Activated naive CD8-positive, alpha-beta T cell treated with anti-CD3 and anti-CD28 coated beads, Interleukin-2, amount 10 ng/mL, durations not matched to agents 7 days and 5 days (primary cell): ENCODE measurements around the gene DISP3. TPM values are rescaled to one million over a fixed set of nuclear protein-coding genes. Genes with fewer than 3 reads are reported as not detected.

Experiments used
- ATAC-seq: fragments of 150-1000 bp; cut with Tn5 transposase; one replicate; pipeline ENCODE4 v1.10.0; 2021; ENCODE audit warnings: low read depth, moderate library complexity
- POLR2A ChIA-PET: fragments of 350-600 bp; sonication (Branson Sonifier 250); formaldehyde crosslinking; loops from one replicate; lab custom pipeline; 2021; ENCODE audit warnings: antibody characterized with exemption; lab: Charles Lee
- DNase-seq: peaks from one replicate; pipeline ENCODE4 v3.0.0; 2021
- H3K27ac Mint-ChIP-seq: one replicate; pipeline ENCODE4 v1.8.0; 2022; ENCODE audit warnings: mild to moderate bottlenecking, mixed read lengths
- H3K27me3 Mint-ChIP-seq: one replicate; pipeline ENCODE4 v1.8.0; 2022; ENCODE audit warnings: mild to moderate bottlenecking, moderate library complexity, mixed read lengths
- H3K36me3 Mint-ChIP-seq: one replicate; pipeline ENCODE4 v1.8.0; 2021; ENCODE audit warnings: mild to moderate bottlenecking, mixed read lengths
- H3K4me1 Mint-ChIP-seq: one replicate; pipeline ENCODE4 v1.8.0; 2021; ENCODE audit warnings: mixed read lengths
- H3K4me3 Mint-ChIP-seq: one replicate; pipeline ENCODE4 v1.8.0; 2022; ENCODE audit warnings: mild to moderate bottlenecking, moderate library complexity, mixed read lengths
- H3K9me3 Mint-ChIP-seq: one replicate; pipeline ENCODE4 v1.8.0; 2021; ENCODE audit warnings: mixed read lengths
- total RNA-seq, 2 experiments: library from RNA; stranded (reverse); gene quantifications; one replicate each; pipeline ENCODE4 v1.2.3, GENCODE V29; 2021

The DISP3 gene
- total RNA-seq, 2 experiments from 2014 or later = 0.44 to 0.60 TPM

DNA sequence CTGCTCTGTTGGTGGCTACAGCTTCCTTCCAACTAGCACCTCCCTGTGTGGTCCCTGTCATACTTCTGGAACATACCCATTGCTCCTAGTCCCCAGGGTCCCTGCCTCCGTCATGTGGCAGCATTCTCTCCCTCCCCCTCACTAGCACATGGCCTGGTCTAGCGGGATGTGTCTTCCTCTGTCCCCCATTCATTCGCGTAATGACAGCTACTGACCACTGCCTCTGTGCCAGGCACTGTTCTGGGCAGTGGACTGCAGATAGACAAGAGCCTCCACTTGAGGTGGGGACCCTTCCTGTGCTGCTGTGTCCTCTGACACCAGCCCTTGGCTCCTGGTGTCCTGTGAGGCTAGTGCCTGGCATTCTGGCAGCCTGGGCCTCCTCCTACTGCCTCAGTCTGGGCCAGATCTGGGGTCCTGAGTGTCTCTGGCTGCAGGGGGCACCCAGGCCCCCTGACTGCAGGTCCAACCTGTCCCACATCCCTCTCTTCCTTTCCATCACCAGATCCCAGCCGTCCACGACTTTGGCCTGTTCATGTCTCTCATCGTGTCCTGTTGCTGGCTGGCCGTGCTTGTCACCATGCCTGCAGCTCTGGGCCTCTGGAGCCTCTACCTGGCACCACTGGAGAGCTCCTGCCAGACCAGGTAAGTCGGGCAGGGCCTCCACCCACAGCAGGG lies 38.1 kb downstream of the DISP3 start:
- H3K27me3 Mint-ChIP-seq = peaks cover 2% of the 10 kb centered on the region
- no peak for ATAC-seq
- peak; percentile 15 for DNase-seq
- POLR2A ChIA-PET = no interaction called here
- no peaks in the 10 kb centered on the region for H3K4me1 Mint-ChIP-seq
- peaks cover 1% of the 10 kb centered on the region for H3K9me3 Mint-ChIP-seq
- H3K4me3 Mint-ChIP-seq = no peak overlapping the region
- H3K36me3 Mint-ChIP-seq = no peaks in the 10 kb centered on the region
- no peak overlapping the region for H3K27ac Mint-ChIP-seq

GRCh38 chr1:11518016-11518701 lies 39.2 kb downstream of the DISP3 start:
- Mint-ChIP-seq H3K27ac (no peak overlapping the region), H3K4me3 (no peak overlapping the region), H3K36me3 (no peaks in the 10 kb centered on the region), H3K9me3 (no peaks in the 10 kb centered on the region), H3K4me1 (no peaks in the 10 kb centered on the region), H3K27me3 (no peaks in the 10 kb centered on the region)
- POLR2A ChIA-PET = no interaction called here
- ATAC-seq = no peak
- peak; percentile 15 for DNase-seq

DNA sequence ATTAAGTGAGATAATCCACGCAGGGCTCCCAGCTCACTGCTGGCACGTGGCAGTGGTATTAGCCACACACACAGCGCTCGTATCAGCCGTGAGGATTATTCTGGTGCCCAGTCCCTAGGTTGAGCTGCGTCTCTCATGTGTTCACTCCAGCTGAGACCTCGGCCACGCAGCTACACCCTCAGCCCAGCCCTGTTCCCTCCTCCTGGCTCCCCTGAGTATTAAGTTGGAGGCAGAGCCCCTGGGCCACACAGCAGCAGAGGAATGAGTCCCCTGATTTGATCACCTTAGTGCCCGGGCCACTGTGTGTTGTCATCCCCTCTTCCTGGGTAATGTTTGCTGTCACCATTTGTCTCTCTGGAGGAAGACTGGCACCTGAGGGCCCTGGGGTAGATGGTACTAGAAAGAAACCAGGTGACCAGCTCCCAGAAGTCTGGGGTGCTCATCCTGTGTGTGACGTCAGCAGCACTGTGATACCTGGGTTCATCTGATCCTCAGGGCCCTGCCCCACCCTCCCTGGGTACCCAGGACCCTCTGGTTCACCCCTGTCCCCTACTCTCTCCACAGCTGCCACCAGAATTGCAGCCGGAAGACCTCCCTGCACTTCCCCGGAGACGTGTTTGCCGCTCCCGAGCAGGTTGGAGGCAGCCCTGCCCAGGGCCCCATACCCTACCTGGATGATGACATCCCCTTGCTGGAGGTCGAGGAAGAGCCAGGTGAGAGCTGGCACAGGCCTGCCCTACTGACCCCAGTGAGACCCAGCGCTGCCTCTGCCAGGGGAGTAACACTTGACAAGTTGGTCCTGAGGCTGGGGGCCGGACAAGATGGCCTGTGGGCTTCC lies 40.1 kb downstream of the DISP3 start:
- H3K27ac Mint-ChIP-seq = no peak overlapping the region
- no peaks in the 10 kb centered on the region for H3K4me1 Mint-ChIP-seq
- DNase-seq (peak; percentile 10), ATAC-seq (no peak)
- H3K27me3 Mint-ChIP-seq = no peaks in the 10 kb centered on the region
- H3K36me3 Mint-ChIP-seq = no peaks in the 10 kb centered on the region
- POLR2A ChIA-PET = no interaction called here
- no peaks in the 10 kb centered on the region for H3K9me3 Mint-ChIP-seq
- H3K4me3 Mint-ChIP-seq = no peak overlapping the region

- DNase-seq = peak; percentile 10
- H3K9me3 Mint-ChIP-seq = no peaks in the 10 kb centered on the region
- no peak for ATAC-seq
- no peak overlapping the region for H3K27ac Mint-ChIP-seq
- POLR2A ChIA-PET = no interaction called here
- H3K27me3 Mint-ChIP-seq = no peaks in the 10 kb centered on the region
- no peaks in the 10 kb centered on the region for H3K4me1 Mint-ChIP-seq
- H3K4me3 Mint-ChIP-seq = no peak overlapping the region
- no peaks in the 10 kb centered on the region for H3K36me3 Mint-ChIP-seq
Observed at GRCh38 chr1:11519629-11520031, 40.7 kb downstream of the DISP3 start.

- no peaks in the 10 kb centered on the region for H3K9me3 Mint-ChIP-seq
- no peak for ATAC-seq
- peak; percentile 15 for DNase-seq
- no peaks in the 10 kb centered on the region for H3K36me3 Mint-ChIP-seq
- H3K4me1 Mint-ChIP-seq = no peaks in the 10 kb centered on the region
- H3K27me3 Mint-ChIP-seq = no peaks in the 10 kb centered on the region
- POLR2A ChIA-PET = no interaction called here
- H3K27ac Mint-ChIP-seq = no peak overlapping the region
- no peak overlapping the region for H3K4me3 Mint-ChIP-seq
Observed at GRCh38 chr1:11520531-11521233, 41.7 kb downstream of the DISP3 start.

GRCh38 chr1:11521582-11522399 lies 42.8 kb downstream of the DISP3 start:
- DNase-seq (no peak), ATAC-seq (no peak)
- POLR2A ChIA-PET = no interaction called here
- Mint-ChIP-seq H3K36me3 (no peaks in the 10 kb centered on the region), H3K4me1 (no peaks in the 10 kb centered on the region), H3K27me3 (no peaks in the 10 kb centered on the region), H3K9me3 (no peaks in the 10 kb centered on the region), H3K4me3 (no peak overlapping the region), H3K27ac (no peak overlapping the region)

DNA sequence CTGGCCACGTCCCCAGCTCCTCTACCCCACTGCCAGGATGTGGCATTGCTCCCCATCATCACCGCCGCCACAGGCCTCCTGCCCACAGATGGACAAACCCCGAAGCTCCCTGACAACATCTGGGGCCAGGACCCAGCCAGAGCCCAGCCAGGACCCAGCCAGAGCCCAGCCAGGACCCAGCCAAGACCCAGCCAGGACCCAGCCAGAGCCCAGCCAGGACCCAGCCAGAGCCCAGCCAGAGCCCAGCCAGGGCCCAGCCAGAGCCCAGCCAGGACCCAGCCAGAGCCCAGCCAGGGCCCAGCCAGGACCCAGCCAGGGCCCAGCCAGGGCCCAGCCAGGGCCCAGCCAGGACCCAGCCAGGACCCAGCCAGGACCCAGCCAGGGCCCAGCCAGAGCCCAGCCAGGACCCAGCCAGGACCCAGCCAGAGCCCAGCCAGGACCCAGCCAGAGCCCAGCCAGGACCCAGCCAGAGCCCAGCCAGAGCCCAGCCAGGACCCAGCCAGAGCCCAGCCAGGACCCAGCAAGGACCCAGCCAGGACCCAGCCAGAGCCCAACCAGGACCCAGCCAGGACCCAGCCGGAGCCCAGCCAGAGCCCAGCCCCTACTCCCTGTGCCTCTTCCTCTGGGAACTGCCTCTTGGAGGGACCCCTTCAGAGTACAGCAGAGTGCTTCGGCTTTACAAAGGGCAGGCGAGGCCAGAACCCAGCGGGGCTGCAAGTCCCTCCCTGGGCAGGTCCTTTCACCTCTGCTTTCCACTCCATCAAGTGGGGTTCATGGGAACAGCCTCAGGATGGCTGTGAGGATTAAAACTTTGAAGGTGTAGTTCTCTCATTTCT lies 43.7 kb downstream of the DISP3 start:
- Mint-ChIP-seq H3K4me3 (no peak overlapping the region), H3K36me3 (no peaks in the 10 kb centered on the region), H3K9me3 (no peaks in the 10 kb centered on the region), H3K27me3 (no peaks in the 10 kb centered on the region), H3K4me1 (no peaks in the 10 kb centered on the region), H3K27ac (no peak overlapping the region)
- no peak for ATAC-seq
- POLR2A ChIA-PET = no interaction called here
- no peak for DNase-seq

DNA sequence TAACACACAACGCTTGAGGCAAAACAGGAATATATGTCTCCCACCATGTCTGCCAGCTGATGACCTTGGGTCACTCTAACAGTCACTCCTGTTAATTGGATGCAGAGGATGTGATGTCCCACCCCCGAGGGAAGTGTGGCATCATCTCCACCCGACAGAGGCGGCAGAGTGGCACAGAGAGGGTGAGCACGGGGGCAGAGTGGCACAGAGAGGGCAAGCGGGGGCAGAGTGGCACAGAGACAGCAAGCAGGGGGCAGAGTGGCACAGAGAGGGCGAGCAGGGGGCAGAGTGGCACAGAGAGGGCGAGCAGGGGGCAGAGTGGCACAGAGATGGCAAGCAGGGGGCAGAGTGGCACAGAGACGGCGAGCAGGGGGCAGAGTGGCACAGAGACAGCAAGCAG lies 44.3 kb downstream of the DISP3 start:
- no peaks in the 10 kb centered on the region for H3K9me3 Mint-ChIP-seq
- DNase-seq (no peak), ATAC-seq (no peak)
- no peaks in the 10 kb centered on the region for H3K4me1 Mint-ChIP-seq
- H3K27ac Mint-ChIP-seq = no peak overlapping the region
- no peaks in the 10 kb centered on the region for H3K36me3 Mint-ChIP-seq
- POLR2A ChIA-PET = no interaction called here
- no peaks in the 10 kb centered on the region for H3K27me3 Mint-ChIP-seq
- H3K4me3 Mint-ChIP-seq = no peak overlapping the region

- Mint-ChIP-seq H3K9me3 (no peaks in the 10 kb centered on the region), H3K4me3 (no peak overlapping the region), H3K4me1 (no peaks in the 10 kb centered on the region), H3K27ac (no peak overlapping the region), H3K36me3 (no peaks in the 10 kb centered on the region), H3K27me3 (no peaks in the 10 kb centered on the region)
- ATAC-seq = no peak
- no peak for DNase-seq
- POLR2A ChIA-PET = no interaction called here
Observed at GRCh38 chr1:11523746-11524464, 45.0 kb downstream of the DISP3 start.

GRCh38 chr1:11524465-11525150 lies 45.7 kb downstream of the DISP3 start:
- no peak for ATAC-seq
- H3K9me3 Mint-ChIP-seq = no peaks in the 10 kb centered on the region
- DNase-seq = no peak
- no peak overlapping the region for H3K4me3 Mint-ChIP-seq
- no peak overlapping the region for H3K27ac Mint-ChIP-seq
- H3K27me3 Mint-ChIP-seq = peaks cover 1% of the 10 kb centered on the region
- H3K36me3 Mint-ChIP-seq = no peaks in the 10 kb centered on the region
- H3K4me1 Mint-ChIP-seq = no peaks in the 10 kb centered on the region
- POLR2A ChIA-PET = no interaction called here

DNA sequence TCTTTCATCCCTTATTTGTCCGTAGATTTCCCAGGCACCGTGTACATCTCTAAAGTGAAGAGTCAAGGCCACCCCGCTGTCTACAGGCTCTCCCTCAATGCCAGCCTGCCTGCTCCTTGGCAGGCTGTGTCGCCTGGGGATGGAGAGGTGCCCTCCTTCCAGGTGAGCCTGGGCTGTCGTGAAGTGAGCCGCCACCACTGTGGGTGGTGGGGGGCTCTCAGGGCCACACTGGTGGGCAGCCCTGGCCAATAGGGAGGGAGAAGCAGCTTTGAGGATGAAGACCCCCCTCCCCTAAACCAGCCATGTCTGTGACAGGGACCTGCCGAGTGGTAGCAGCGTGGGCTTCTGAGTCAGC lies 46.2 kb downstream of the DISP3 start:
- Mint-ChIP-seq H3K4me3 (no peak overlapping the region), H3K4me1 (no peaks in the 10 kb centered on the region)
- POLR2A ChIA-PET = no interaction called here

More for the DNA sequence above, 46.2 kb downstream of the DISP3 start:
- H3K36me3 Mint-ChIP-seq = no peaks in the 10 kb centered on the region
- ATAC-seq (no peak), DNase-seq (no peak)
- peaks cover 1% of the 10 kb centered on the region for H3K27me3 Mint-ChIP-seq
- H3K9me3 Mint-ChIP-seq = no peaks in the 10 kb centered on the region
- H3K27ac Mint-ChIP-seq = no peak overlapping the region
